Measurements from ENCODE around the gene CX3CL1.
A peak's percentile ranks its signal among the peaks of the same experiment; 100 is the strongest.

CX3CL1 gene

DNA sequence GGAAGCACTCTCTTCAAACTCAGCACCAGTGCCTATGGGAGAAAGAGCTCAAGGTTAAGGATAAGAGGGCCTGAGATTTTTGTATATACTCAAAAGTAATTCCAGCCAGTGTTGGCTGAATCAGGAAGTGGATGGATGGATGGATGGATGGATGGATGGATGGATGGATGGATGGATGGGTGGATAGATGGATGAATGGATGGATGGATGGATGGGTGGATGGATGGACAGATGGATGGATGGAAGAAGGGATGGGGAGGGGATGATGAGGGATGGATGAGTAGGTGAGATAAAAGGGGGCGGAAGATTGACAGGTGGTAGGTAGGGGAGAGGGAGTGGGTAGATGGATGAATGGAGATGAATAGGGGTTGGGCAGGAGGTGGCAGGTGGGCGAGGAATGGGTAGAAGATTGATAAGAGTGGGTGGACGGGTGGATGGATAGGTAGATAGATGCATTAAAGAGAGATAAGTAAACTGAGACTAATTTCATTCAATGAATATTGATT, 4.1 kb downstream of the CX3CL1 start:
- H3K27me3 ChIP-seq (replicated peaks; ENCODE audit: control insufficient read depth, insufficient read depth, low read length) = no peaks in the 10 kb centered on the region
- TF ChIP-seq, protein P1, sequence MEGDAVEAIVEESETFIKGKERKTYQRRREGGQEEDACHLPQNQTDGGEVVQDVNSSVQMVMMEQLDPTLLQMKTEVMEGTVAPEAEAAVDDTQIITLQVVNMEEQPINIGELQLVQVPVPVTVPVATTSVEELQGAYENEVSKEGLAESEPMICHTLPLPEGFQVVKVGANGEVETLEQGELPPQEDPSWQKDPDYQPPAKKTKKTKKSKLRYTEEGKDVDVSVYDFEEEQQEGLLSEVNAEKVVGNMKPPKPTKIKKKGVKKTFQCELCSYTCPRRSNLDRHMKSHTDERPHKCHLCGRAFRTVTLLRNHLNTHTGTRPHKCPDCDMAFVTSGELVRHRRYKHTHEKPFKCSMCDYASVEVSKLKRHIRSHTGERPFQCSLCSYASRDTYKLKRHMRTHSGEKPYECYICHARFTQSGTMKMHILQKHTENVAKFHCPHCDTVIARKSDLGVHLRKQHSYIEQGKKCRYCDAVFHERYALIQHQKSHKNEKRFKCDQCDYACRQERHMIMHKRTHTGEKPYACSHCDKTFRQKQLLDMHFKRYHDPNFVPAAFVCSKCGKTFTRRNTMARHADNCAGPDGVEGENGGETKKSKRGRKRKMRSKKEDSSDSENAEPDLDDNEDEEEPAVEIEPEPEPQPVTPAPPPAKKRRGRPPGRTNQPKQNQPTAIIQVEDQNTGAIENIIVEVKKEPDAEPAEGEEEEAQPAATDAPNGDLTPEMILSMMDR (IDR thresholded peaks at IDR 0.05; ENCODE audit: insufficient read depth, low read length, poor library complexity, severe bottlenecking) = no peak
- no peaks in the 10 kb centered on the region for H3K36me3 ChIP-seq (ENCODE audit: control insufficient read depth, insufficient read depth, low read length)
- DNase-seq (ENCODE audit: extremely low read depth, insufficient read length) = no peak
- H3K4me3 ChIP-seq (replicated peaks; ENCODE audit: low read depth, low read length) = no peak overlapping the region

DNA sequence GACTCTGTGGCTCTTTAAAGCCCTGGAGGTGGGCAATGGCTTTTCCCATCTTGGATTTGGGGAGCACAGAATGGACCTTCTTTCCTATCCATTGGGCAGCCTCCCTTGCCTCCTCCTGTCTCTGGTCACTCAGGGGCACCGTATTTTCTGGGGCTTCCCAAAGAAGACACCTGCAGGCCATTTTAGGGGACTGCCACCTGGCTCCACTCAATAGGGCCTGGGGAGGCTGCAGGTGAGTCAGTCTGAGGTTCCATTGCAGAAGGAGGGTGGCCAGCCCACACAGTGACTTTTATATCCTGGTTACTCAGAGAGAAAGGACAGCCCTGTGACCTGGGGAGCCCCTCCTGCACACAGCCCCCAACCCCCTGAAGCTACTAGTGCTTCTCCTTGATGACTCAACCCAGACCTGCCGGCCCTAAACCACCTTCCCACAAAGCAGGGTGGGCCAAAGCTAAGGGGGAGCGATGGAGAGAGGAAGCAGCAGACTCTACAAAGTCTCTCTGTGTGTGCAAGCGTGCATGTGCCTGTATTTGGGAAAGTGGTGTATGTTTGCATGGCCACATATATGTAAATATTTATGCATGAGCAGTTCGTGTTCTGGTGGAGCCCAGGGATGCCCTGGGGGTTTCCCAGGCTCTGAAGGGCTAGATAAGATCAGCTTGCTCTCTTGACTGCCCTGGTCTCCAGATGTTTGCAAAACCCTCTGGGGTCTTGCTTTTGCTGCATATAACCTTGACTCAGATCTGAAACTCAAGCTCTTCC, 5.0 kb downstream of the CX3CL1 start:
- Histone ChIP-seq H3K27me3 (replicated peaks; ENCODE audit: control insufficient read depth, insufficient read depth, low read length) (no peaks in the 10 kb centered on the region), H3K36me3 (ENCODE audit: control insufficient read depth, insufficient read depth, low read length) (no peaks in the 10 kb centered on the region), H3K4me3 (replicated peaks; ENCODE audit: low read depth, low read length) (no peak overlapping the region)
- TF ChIP-seq, protein P1 (IDR thresholded peaks at IDR 0.05; ENCODE audit: insufficient read depth, low read length, poor library complexity, severe bottlenecking) = peak; percentile 25
- peak; percentile 83 for DNase-seq (ENCODE audit: extremely low read depth, insufficient read length)

DNA sequence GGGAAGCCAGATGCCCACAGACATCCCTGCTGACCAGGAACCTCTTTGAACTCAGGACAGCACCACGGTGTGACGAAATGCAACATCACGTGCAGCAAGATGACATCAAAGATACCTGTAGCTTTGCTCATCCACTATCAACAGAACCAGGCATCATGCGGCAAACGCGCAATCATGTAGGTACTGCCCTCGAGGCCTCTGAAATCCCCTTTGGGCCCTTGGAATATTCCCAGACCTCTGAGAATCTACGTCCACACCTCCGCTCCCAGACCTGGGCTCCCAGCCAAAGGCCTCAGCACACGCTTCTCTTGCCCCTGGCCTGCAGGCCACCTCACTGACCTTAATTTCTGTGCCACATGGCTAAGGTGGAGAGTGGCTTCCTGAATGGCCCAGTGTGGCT, 7.3 kb downstream of the CX3CL1 start:
- Histone ChIP-seq H3K4me3 (replicated peaks; ENCODE audit: low read depth, low read length) (no peak overlapping the region), H3K27me3 (replicated peaks; ENCODE audit: control insufficient read depth, insufficient read depth, low read length) (no peaks in the 10 kb centered on the region), H3K36me3 (ENCODE audit: control insufficient read depth, insufficient read depth, low read length) (no peaks in the 10 kb centered on the region)
- TF ChIP-seq, protein P1 (IDR thresholded peaks at IDR 0.05; ENCODE audit: insufficient read depth, low read length, poor library complexity, severe bottlenecking) = no peak
- no peak for DNase-seq (ENCODE audit: extremely low read depth, insufficient read length)

DNA sequence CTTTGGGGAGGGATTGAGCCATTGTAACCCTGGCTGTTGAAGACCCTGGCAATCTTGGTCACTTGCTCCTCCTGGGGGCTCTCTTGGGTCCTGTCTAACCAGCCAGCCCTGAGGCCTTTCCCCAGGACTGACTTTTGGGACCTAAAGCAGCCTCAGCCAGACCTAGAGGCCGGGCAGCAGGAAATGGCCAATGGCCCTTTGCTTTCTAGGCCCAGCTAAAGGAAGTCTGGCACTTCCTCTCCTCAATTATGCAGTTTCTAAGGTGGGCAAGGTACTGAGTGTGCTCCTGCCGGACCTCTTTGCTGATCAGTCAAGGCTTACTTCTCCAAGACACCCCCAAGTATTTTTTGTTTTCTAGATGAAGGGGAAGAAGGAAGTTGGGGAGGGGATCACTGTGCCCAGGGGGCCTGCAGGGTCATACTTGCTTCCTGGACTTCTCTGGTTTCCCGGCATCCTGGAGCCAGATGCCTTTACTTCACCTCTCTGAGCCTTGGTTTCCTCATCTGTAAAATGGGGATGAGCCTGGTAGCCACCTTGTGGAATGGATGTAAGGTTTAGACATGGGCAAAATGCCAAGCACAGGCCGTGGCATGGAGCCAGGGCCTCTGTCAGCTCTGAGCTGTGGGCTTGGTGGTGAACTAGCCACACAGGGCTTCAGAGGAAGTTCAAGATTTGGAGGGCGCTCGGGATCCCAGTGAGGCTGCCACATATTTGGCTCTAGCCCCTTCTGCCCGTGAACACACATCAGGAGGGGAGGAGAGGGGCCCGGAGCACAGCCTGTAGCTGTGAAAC, 8.6 kb downstream of the CX3CL1 start:
- TF ChIP-seq, protein P1 (IDR thresholded peaks at IDR 0.05; ENCODE audit: insufficient read depth, low read length, poor library complexity, severe bottlenecking) = no peak
- DNase-seq (ENCODE audit: extremely low read depth, insufficient read length) = no peak
- Histone ChIP-seq H3K36me3 (ENCODE audit: control insufficient read depth, insufficient read depth, low read length) (no peaks in the 10 kb centered on the region), H3K27me3 (replicated peaks; ENCODE audit: control insufficient read depth, insufficient read depth, low read length) (no peaks in the 10 kb centered on the region), H3K4me3 (replicated peaks; ENCODE audit: low read depth, low read length) (no peak overlapping the region)

DNA sequence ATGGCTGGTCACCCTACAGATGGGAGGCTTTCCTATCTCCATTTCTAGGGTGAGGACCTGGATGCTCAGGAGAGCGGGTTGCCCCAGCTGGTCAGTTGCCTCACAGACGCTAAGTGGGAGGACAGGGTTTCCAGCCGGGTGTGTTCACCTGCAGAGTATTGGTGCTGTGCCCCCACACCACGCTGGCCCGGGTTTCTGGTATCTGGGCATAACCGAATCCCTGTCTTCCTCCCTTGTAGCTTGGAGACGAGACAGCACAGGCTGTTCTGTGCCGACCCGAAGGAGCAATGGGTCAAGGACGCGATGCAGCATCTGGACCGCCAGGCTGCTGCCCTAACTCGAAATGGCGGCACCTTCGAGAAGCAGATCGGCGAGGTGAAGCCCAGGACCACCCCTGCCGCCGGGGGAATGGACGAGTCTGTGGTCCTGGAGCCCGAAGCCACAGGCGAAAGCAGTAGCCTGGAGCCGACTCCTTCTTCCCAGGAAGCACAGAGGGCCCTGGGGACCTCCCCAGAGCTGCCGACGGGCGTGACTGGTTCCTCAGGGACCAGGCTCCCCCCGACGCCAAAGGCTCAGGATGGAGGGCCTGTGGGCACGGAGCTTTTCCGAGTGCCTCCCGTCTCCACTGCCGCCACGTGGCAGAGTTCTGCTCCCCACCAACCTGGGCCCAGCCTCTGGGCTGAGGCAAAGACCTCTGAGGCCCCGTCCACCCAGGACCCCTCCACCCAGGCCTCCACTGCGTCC, 9.7 kb downstream of the CX3CL1 start:
- Histone ChIP-seq H3K27me3 (replicated peaks; ENCODE audit: control insufficient read depth, insufficient read depth, low read length) (no peaks in the 10 kb centered on the region), H3K36me3 (ENCODE audit: control insufficient read depth, insufficient read depth, low read length) (no peaks in the 10 kb centered on the region), H3K4me3 (replicated peaks; ENCODE audit: low read depth, low read length) (no peak overlapping the region)
- TF ChIP-seq, protein P1 (IDR thresholded peaks at IDR 0.05; ENCODE audit: insufficient read depth, low read length, poor library complexity, severe bottlenecking) = no peak
- DNase-seq (ENCODE audit: extremely low read depth, insufficient read length) = no peak

All from GM06990 (cell line).